Liver (tissue), 9 donors: Measurements from ENCODE around the gene CITED4. TPM values are rescaled to one million over a fixed set of nuclear protein-coding genes. Genes with fewer than 3 reads are reported as not detected.

Source experiments
- DNase-seq: peaks from one replicate; pipeline ENCODE4 v3.0.0-alpha.2; 2017; ENCODE audit warnings: low spot score
- H3K27ac ChIP-seq, 2 donors: one replicate each; pipeline ENCODE4 v1.7.0; 2013; ENCODE audit warnings: inconsistent platforms in 2 of 2, low read length in 2 of 2, control low read depth in 1 of 2, low read depth in 1 of 2, mild to moderate bottlenecking in 1 of 2
- H3K27me3 ChIP-seq, 4 donors: one replicate each; pipeline versions ENCODE4 v1.6.1 to v1.7.0; 2013; ENCODE audit warnings: low read length in 3 of 4, inconsistent platforms in 1 of 4, mild to moderate bottlenecking in 1 of 4, moderate library complexity in 1 of 4; ENCODE audit not compliant: control insufficient read depth in 4 of 4, insufficient read depth in 4 of 4
- H3K36me3 ChIP-seq, 4 donors: one replicate each; pipeline versions ENCODE4 v1.6.1 to v1.7.0; 2013; ENCODE audit warnings: low read length in 3 of 4, mild to moderate bottlenecking in 3 of 4, low read depth in 1 of 4, moderate library complexity in 1 of 4; ENCODE audit not compliant: control insufficient read depth in 4 of 4, insufficient read depth in 3 of 4
- H3K4me1 ChIP-seq, 4 donors: one replicate each; pipeline versions ENCODE4 v1.6.1 to v1.7.0; 2013; ENCODE audit warnings: low read length in 3 of 4, mild to moderate bottlenecking in 3 of 4, moderate library complexity in 1 of 4; ENCODE audit not compliant: control insufficient read depth in 4 of 4, insufficient read depth in 4 of 4
- H3K4me3 ChIP-seq, 3 donors: one replicate each; pipeline versions ENCODE4 v1.6.1 to v1.7.0; 2013; ENCODE audit warnings: low read length in 3 of 3, control low read depth in 1 of 3, low read depth in 1 of 3, mild to moderate bottlenecking in 1 of 3
- H3K9ac ChIP-seq, 2 donors: one replicate each; pipeline ENCODE4 v1.7.0; 2013; ENCODE audit warnings: low read length in 2 of 2, mild to moderate bottlenecking in 2 of 2, moderate library complexity in 2 of 2, control low read depth in 1 of 2, low read depth in 1 of 2
- H3K9me3 ChIP-seq, 4 donors: one replicate each; pipeline versions ENCODE4 v1.6.1 to v1.7.0; 2013; ENCODE audit warnings: low read length in 3 of 4; ENCODE audit not compliant: control insufficient read depth in 4 of 4
- ATF3 ChIP-seq: IDR thresholded peaks from 2 replicates; pipeline ENCODE4 v1.6.1; 2016; ENCODE audit warnings: antibody characterized with exemption
- CTCF ChIP-seq: fragments of 150-350 bp; IDR thresholded peaks from 2 replicates; pipeline ENCODE4 v1.5.1; 2017; ENCODE audit warnings: improper control_type of control experiment, low read depth, low read length; ENCODE audit not compliant: missing input control
- EGR1 ChIP-seq, 2 donors: IDR thresholded peaks; 2 replicates each; pipeline ENCODE4 v1.6.1; 2016 to 2018; ENCODE audit warnings: antibody characterized with exemption in 2 of 2, low read depth in 2 of 2
- FOXA1 ChIP-seq: IDR thresholded peaks from 2 replicates; pipeline ENCODE4 v1.6.1; 2016; ENCODE audit warnings: antibody characterized with exemption
- FOXA2 ChIP-seq: IDR thresholded peaks from 2 replicates; pipeline ENCODE4 v1.6.1; 2016; ENCODE audit warnings: antibody characterized with exemption
- GABPA ChIP-seq, 2 donors: IDR thresholded peaks in 1 of 2; conservative IDR thresholded peaks in 1 of 2; 2 replicates each; pipeline ENCODE4 v1.6.1; 2016; ENCODE audit warnings: antibody characterized with exemption in 2 of 2, mild to moderate bottlenecking in 1 of 2, moderate library complexity in 1 of 2
- HNF4A ChIP-seq, 2 donors: conservative IDR thresholded peaks; 2 replicates each; pipeline ENCODE4 v1.6.1; 2016; ENCODE audit warnings: antibody characterized with exemption in 2 of 2, mild to moderate bottlenecking in 2 of 2
- HNF4G ChIP-seq: IDR thresholded peaks from 2 replicates; pipeline ENCODE4 v1.6.1; 2016; ENCODE audit warnings: antibody characterized with exemption
- JUND ChIP-seq, 2 donors: IDR thresholded peaks; 2 replicates each; pipeline ENCODE4 v1.6.1; 2016; ENCODE audit warnings: antibody characterized with exemption in 2 of 2
- MAX ChIP-seq: IDR thresholded peaks from 2 replicates; pipeline ENCODE4 v1.6.1; 2016; ENCODE audit warnings: antibody characterized with exemption
- NR2F2 ChIP-seq: IDR thresholded peaks from 2 replicates; pipeline ENCODE4 v1.6.1; 2016; ENCODE audit warnings: antibody characterized with exemption
- RAD21 ChIP-seq, 2 donors: IDR thresholded peaks; 2 replicates each; pipeline ENCODE4 v1.6.1; 2016; ENCODE audit warnings: antibody characterized with exemption in 2 of 2, mild to moderate bottlenecking in 2 of 2
- RXRA ChIP-seq, 2 donors: IDR thresholded peaks; 2 replicates each; pipeline ENCODE4 v1.6.1; 2017 to 2018; ENCODE audit warnings: antibody characterized with exemption in 2 of 2, mild to moderate bottlenecking in 1 of 2
- SP1 ChIP-seq: IDR thresholded peaks from 2 replicates; pipeline ENCODE4 v1.6.1; 2018; ENCODE audit warnings: antibody characterized with exemption, mild to moderate bottlenecking
- TAF1 ChIP-seq: conservative IDR thresholded peaks from 2 replicates; pipeline ENCODE4 v1.6.1; 2016; ENCODE audit warnings: antibody characterized with exemption, mild to moderate bottlenecking
- YY1 ChIP-seq: IDR thresholded peaks from 2 replicates; pipeline ENCODE4 v1.6.1; 2016; ENCODE audit warnings: antibody characterized with exemption, mild to moderate bottlenecking
- ZBTB33 ChIP-seq: IDR thresholded peaks from 2 replicates; pipeline ENCODE4 v1.6.1; 2016; ENCODE audit warnings: antibody characterized with exemption
- WGBS: extraction: QIAGEN DNeasy Blood & Tissue Kit; methylation state at CpG from one replicate; pipeline ENCODE4 v1.1.7; 2013; 5-methylcytosine and 5-hydroxymethylcytosine counted together
- polyA plus RNA-seq, 2 donors: library from polyadenylated mRNA; stranded (reverse) in 1 of 2; unstranded in 1 of 2; fragments of 200-250 nt in 1 of 2; fragments of >200 nt in 1 of 2; fragmentation: Nextera tagmentation in 1 of 2; extraction: Ambion mirVana in 1 of 2; gene quantifications; one replicate each; pipeline versions ENCODE4 v1.2.1 to v1.2.3, GENCODE V29; 2013 to 2015
- total RNA-seq, 2 donors: library from RNA; depleted of rRNA; stranded (reverse); fragments of >200 nt; gene quantifications; one replicate each; pipeline ENCODE4 v1.2.3, GENCODE V29; 2014
- donor health status: healthy.
- donor health status: healthy.
- donor health status: healthy.
- donor health status: healthy.
- donor health status: healthy.

CITED4 gene
- total and polyA plus RNA-seq, 4 donors, result 1.4 to 9.9 (median 5.2) TPM

- H3K36me3 ChIP-seq, result no peaks in the 10 kb centered on the region
- no peak overlapping the region for H3K9ac ChIP-seq
- TF ChIP-seq CTCF (no peak), MAX (no peak)
- H3K9me3 ChIP-seq, result no peaks in the 10 kb centered on the region
- no peak for DNase-seq
- no peak overlapping the region for H3K4me3 ChIP-seq
- no peaks in the 10 kb centered on the region for H3K27me3 ChIP-seq
- H3K27ac ChIP-seq, result no peak overlapping the region
- H3K4me1 ChIP-seq, result no peaks in the 10 kb centered on the region
- WGBS, result 88% methylated on average over 4 of the region's 4 CpGs
Measured at GRCh38 chr1:40905061-40905460, 42.9 kb upstream of the CITED4 start.

- Histone ChIP-seq H3K9me3 (no peaks in the 10 kb centered on the region), H3K4me3 (no peak overlapping the region), H3K36me3 (no peaks in the 10 kb centered on the region), H3K27me3 (no peaks in the 10 kb centered on the region), H3K4me1 (peaks cover 0 to 3% (median 0%) of the 10 kb centered on the region in 4 donors), H3K27ac (no peak overlapping the region), H3K9ac (no peak overlapping the region)
- WGBS, result 95% methylated on average over 1 of the region's 1 CpG
- no peak for DNase-seq
- no peak for TF ChIP-seq FOXA1
- TF ChIP-seq TAF1, result no peak
- no peak for TF ChIP-seq MAX
- TF ChIP-seq RXRA (IDR thresholded peaks at IDR 0.05), result no peak
- no peak for TF ChIP-seq HNF4A (conservative IDR thresholded peaks at IDR 0.05)
- TF ChIP-seq NR2F2, result no peak
- no peak for TF ChIP-seq GABPA (IDR thresholded peaks at IDR 0.05 in 1 of 2, conservative IDR thresholded peaks at IDR 0.05 in 1 of 2)
Measured at GRCh38 chr1:40903106-40903505, 40.9 kb upstream of the CITED4 start.

- H3K36me3 ChIP-seq, result no peaks in the 10 kb centered on the region
- no peaks in the 10 kb centered on the region for H3K27me3 ChIP-seq
- H3K9me3 ChIP-seq, result no peaks in the 10 kb centered on the region
- no peak overlapping the region for H3K4me3 ChIP-seq
- H3K9ac ChIP-seq, result no peak overlapping the region
- TF ChIP-seq GABPA (IDR thresholded peaks at IDR 0.05 in 1 of 2, conservative IDR thresholded peaks at IDR 0.05 in 1 of 2) (no peak), HNF4G (no peak), ATF3 (no peak), ZBTB33 (no peak), SP1 (no peak), TAF1 (no peak), EGR1 (IDR thresholded peaks at IDR 0.05; ENCODE audit: low read depth in 2 of 2) (no peak), CTCF (no peak), RAD21 (IDR thresholded peaks at IDR 0.05) (no peak), YY1 (no peak), NR2F2 (no peak), RXRA (IDR thresholded peaks at IDR 0.05) (no peak), FOXA2 (no peak), HNF4A (conservative IDR thresholded peaks at IDR 0.05) (no peak), MAX (no peak), JUND (IDR thresholded peaks at IDR 0.05) (no peak)
- peaks cover 0 to 3% (median 0%) of the 10 kb centered on the region in 4 donors for H3K4me1 ChIP-seq
- DNase-seq, result no peak
- no peak overlapping the region for H3K27ac ChIP-seq
- 89% methylated on average over 18 of the region's 18 CpGs for WGBS
Measured at GRCh38 chr1:40901886-40902852, 40.0 kb upstream of the CITED4 start.
